GM23338 (cell line): ENCODE data around the gene HSD17B7. TPM values are rescaled to one million over a fixed set of nuclear protein-coding genes. Genes with fewer than 3 reads are reported as not detected.

Experiments
- ATAC-seq: fragments of 200-7000 bp; cut with Tn5 transposase; 3 replicates; pipeline ENCODE4 v1.9.1; 2020
- DNase-seq: peaks from one replicate; pipeline ENCODE4 v3.0.0-alpha.2; 2015; ENCODE audit warnings: low spot score
- H2AFZ ChIP-seq: fragments of 200-600 bp; sonication (generic); 2 replicates; pipeline ENCODE4 v1.8.0; 2016; ENCODE audit warnings: antibody characterized with exemption, mild to moderate bottlenecking, moderate library complexity
- H3F3A ChIP-seq: fragments of 200-600 bp; sonication (generic); replicated peaks from 2 replicates; pipeline ENCODE4 v1.8.0; 2017; ENCODE audit warnings: antibody characterized with exemption, mixed run types, low read depth
- H3K27ac ChIP-seq: fragments of 200-600 bp; sonication (generic); 2 replicates; pipeline ENCODE4 v1.6.1; 2016; ENCODE audit warnings: low read depth
- H3K27me3 ChIP-seq: fragments of 200-600 bp; sonication (generic); 2 replicates; pipeline ENCODE4 v1.8.0; 2016; ENCODE audit warnings: mild to moderate bottlenecking, mixed run types, moderate library complexity; ENCODE audit not compliant: insufficient read depth
- H3K36me3 ChIP-seq: fragments of 200-600 bp; sonication (generic); 2 replicates; pipeline ENCODE4 v1.8.0; 2016; ENCODE audit warnings: mild to moderate bottlenecking; ENCODE audit not compliant: insufficient read depth
- H3K4me1 ChIP-seq: fragments of 200-600 bp; sonication (generic); 2 replicates; pipeline ENCODE4 v1.8.0; 2016; ENCODE audit warnings: mild to moderate bottlenecking, moderate library complexity; ENCODE audit not compliant: insufficient read depth
- H3K4me2 ChIP-seq: fragments of 200-600 bp; sonication (generic); 2 replicates; pipeline ENCODE4 v1.7.1; 2017; ENCODE audit warnings: mixed run types
- H3K4me3 ChIP-seq: fragments of 200-600 bp; sonication (generic); 2 replicates; pipeline ENCODE4 v1.6.1; 2016; ENCODE audit warnings: mixed run types
- H3K79me2 ChIP-seq: fragments of 200-600 bp; sonication (generic); replicated peaks from 2 replicates; pipeline ENCODE4 v1.8.0; 2017; ENCODE audit warnings: mild to moderate bottlenecking; ENCODE audit not compliant: insufficient read depth
- H3K9me2 ChIP-seq: fragments of 200-600 bp; sonication (generic); 2 replicates; pipeline ENCODE4 v1.8.0; 2017; ENCODE audit not compliant: insufficient read depth
- H4K20me1 ChIP-seq: fragments of 200-600 bp; sonication (generic); replicated peaks from 2 replicates; pipeline ENCODE4 v1.8.0; 2017; ENCODE audit warnings: mild to moderate bottlenecking; ENCODE audit not compliant: insufficient read depth
- H3K27ac Mint-ChIP-seq: 2 replicates; pipeline ENCODE4 v1.8.0; 2020; ENCODE audit warnings: inconsistent platforms, mild to moderate bottlenecking, moderate library complexity, mixed read lengths
- H3K27me3 Mint-ChIP-seq: 3 replicates; pipeline ENCODE4 v1.8.0; 2022; ENCODE audit warnings: low read depth, mild to moderate bottlenecking, moderate library complexity, mixed read lengths, inconsistent platforms; ENCODE audit not compliant: insufficient read depth, poor library complexity
- H3K36me3 Mint-ChIP-seq: 3 replicates; pipeline ENCODE4 v1.8.0; 2021; ENCODE audit warnings: low read depth, mild to moderate bottlenecking, inconsistent platforms, moderate library complexity, mixed read lengths
- H3K4me1 Mint-ChIP-seq: 3 replicates; pipeline ENCODE4 v1.8.0; 2020; ENCODE audit warnings: mild to moderate bottlenecking, inconsistent platforms, mixed read lengths
- H3K4me3 Mint-ChIP-seq: 3 replicates; pipeline ENCODE4 v1.8.0; 2021; ENCODE audit warnings: moderate library complexity, mild to moderate bottlenecking, inconsistent platforms, mixed read lengths
- H3K9me3 Mint-ChIP-seq: 3 replicates; pipeline ENCODE4 v1.8.0; 2020; ENCODE audit warnings: moderate library complexity, mild to moderate bottlenecking, inconsistent platforms, mixed read lengths
- EZH2 ChIP-seq: fragments of 200-600 bp; sonication (generic); IDR thresholded peaks from one replicate; pipeline ENCODE4 v1.8.0; 2017; ENCODE audit warnings: antibody characterized with exemption, mild to moderate bottlenecking, low read depth; ENCODE audit not compliant: unreplicated experiment
- EZH2phosphoT487 ChIP-seq: fragments of 200-600 bp; sonication (generic); IDR thresholded peaks from one replicate; pipeline ENCODE4 v1.8.1; 2018; ENCODE audit warnings: antibody characterized with exemption; ENCODE audit not compliant: unreplicated experiment
- JUNB ChIP-seq: IDR thresholded peaks from one replicate; pipeline ENCODE4 v1.6.1; 2016; ENCODE audit warnings: antibody characterized with exemption; ENCODE audit not compliant: unreplicated experiment
- NANOG ChIP-seq: IDR thresholded peaks from 2 replicates; pipeline ENCODE4 v1.6.1; 2016; ENCODE audit warnings: antibody characterized with exemption, borderline replicate concordance
- POLR2AphosphoS5 ChIP-seq: IDR thresholded peaks from 2 replicates; pipeline ENCODE4 v1.6.1; 2016; ENCODE audit warnings: antibody characterized with exemption, low read depth
- STAT1 ChIP-seq: IDR thresholded peaks from one replicate; pipeline ENCODE4 v1.6.1; 2016; ENCODE audit warnings: antibody characterized with exemption; ENCODE audit not compliant: unreplicated experiment
- ZNF114 ChIP-seq: fragments of 250-450 bp; sonication (Bioruptor Pico); IDR thresholded peaks from 2 replicates; pipeline ENCODE4 v1.5.0; 2020; ENCODE audit warnings: mild to moderate bottlenecking, moderate library complexity
- ZNF331 ChIP-seq: fragments of 250-450 bp; sonication (Bioruptor Pico); IDR thresholded peaks from 2 replicates; pipeline ENCODE4 v1.5.0; 2020; ENCODE audit warnings: low read depth, mild to moderate bottlenecking, moderate library complexity
- polyA plus RNA-seq: library from polyadenylated mRNA; unstranded; fragments of >200 nt; fragmentation: Nextera tagmentation; extraction: Ambion mirVana; gene quantifications from 2 replicates; pipeline ENCODE4 v1.2.1, GENCODE V29; 2016
- total RNA-seq: library from RNA; depleted of rRNA; stranded (reverse); fragments of >200 nt; shearing (Covaris generic); gene quantifications from 2 replicates; pipeline ENCODE4 v1.2.3, GENCODE V29; 2014
- TF ChIP-seq, protein P1 (sequence below), 2 experiments: fragments of 200-600 bp in 1 of 2; sonication (generic) in 1 of 2; conservative IDR thresholded peaks; 2 replicates each; pipeline versions ENCODE4 v1.5.1 to v1.6.1; 2016 to 2017; ENCODE audit warnings: antibody characterized with exemption in 2 of 2, low read depth in 2 of 2, mild to moderate bottlenecking in 2 of 2, moderate library complexity in 1 of 2
- TF ChIP-seq, protein P2 (sequence below): IDR thresholded peaks from 2 replicates; pipeline ENCODE4 v1.6.1; 2016; ENCODE audit warnings: antibody characterized with exemption
- TF ChIP-seq, protein P3 (sequence below): IDR thresholded peaks from one replicate; pipeline ENCODE4 v1.6.1; 2018; ENCODE audit warnings: antibody characterized with exemption; ENCODE audit not compliant: unreplicated experiment

The HSD17B7 gene
- total and polyA plus RNA-seq, 2 experiments from 2014 or later, result 30.9 to 31.9 TPM

DNA sequence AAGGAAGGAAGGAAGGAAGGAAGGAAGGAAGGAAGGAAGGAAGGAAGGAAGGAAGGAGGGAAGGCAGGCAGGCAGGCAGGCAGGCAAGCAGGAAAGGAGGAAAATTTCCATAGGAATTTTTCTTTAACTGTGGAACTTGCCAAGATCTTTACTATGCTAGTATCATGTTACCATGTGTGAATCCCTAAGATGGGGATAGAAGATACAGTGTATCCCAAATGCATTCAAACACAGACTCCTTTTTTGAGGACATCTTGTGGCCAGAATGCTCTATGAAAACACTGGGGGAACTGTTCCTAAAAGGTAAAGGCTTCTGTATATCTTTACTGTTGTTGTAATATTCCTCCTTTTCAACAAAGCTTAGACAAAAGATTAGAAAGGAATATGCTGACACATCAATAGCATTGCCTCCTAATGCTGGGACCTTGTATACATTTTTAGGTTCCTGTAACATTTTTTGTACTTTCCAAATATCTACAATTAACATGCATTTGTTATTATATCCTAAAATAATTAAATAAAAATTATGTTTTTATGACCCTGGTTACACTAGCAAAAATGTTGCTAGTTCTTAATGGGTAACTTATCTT lies 49.8 kb downstream of the HSD17B7 start:
- Histone ChIP-seq H3K79me2 (no peaks in the 10 kb centered on the region), H3K27ac (no peak overlapping the region), H3K4me1 (no peaks in the 10 kb centered on the region; the same call in 1 of the 2 replicates), H3K9me2 (no peaks in the 10 kb centered on the region), H3K4me2 (no peak overlapping the region), H3F3A (no peaks in the 10 kb centered on the region), H2AFZ (no peak overlapping the region), H3K27me3 (no peaks in the 10 kb centered on the region), H3K4me3 (no peak overlapping the region), H4K20me1 (no peaks in the 10 kb centered on the region), H3K36me3 (peaks cover 11% of the 10 kb centered on the region; the same call in 1 of the 2 replicates)
- TF ChIP-seq, protein P1, sequence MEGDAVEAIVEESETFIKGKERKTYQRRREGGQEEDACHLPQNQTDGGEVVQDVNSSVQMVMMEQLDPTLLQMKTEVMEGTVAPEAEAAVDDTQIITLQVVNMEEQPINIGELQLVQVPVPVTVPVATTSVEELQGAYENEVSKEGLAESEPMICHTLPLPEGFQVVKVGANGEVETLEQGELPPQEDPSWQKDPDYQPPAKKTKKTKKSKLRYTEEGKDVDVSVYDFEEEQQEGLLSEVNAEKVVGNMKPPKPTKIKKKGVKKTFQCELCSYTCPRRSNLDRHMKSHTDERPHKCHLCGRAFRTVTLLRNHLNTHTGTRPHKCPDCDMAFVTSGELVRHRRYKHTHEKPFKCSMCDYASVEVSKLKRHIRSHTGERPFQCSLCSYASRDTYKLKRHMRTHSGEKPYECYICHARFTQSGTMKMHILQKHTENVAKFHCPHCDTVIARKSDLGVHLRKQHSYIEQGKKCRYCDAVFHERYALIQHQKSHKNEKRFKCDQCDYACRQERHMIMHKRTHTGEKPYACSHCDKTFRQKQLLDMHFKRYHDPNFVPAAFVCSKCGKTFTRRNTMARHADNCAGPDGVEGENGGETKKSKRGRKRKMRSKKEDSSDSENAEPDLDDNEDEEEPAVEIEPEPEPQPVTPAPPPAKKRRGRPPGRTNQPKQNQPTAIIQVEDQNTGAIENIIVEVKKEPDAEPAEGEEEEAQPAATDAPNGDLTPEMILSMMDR (conservative IDR thresholded peaks at IDR 0.05; ENCODE audit: low read depth in 2 of 2), result peak in 1 of 2 experiments; percentile 14; a peak in 1 of 4 replicates
- TF ChIP-seq, protein P2, sequence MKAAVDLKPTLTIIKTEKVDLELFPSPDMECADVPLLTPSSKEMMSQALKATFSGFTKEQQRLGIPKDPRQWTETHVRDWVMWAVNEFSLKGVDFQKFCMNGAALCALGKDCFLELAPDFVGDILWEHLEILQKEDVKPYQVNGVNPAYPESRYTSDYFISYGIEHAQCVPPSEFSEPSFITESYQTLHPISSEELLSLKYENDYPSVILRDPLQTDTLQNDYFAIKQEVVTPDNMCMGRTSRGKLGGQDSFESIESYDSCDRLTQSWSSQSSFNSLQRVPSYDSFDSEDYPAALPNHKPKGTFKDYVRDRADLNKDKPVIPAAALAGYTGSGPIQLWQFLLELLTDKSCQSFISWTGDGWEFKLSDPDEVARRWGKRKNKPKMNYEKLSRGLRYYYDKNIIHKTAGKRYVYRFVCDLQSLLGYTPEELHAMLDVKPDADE, result no peak
- DNase-seq (peak; percentile 46), ATAC-seq (no peak; the same call in 2 of the 3 replicates)
- peaks cover 4% of the 10 kb centered on the region; the same call in 2 of the 3 replicates for H3K4me1 Mint-ChIP-seq
- peaks cover 6% of the 10 kb centered on the region for H3K36me3 Mint-ChIP-seq
- H3K27me3 Mint-ChIP-seq, result peaks cover 5% of the 10 kb centered on the region
- H3K9me3 Mint-ChIP-seq, result peaks cover 14% of the 10 kb centered on the region; the same call in 2 of the 3 replicates
- no peak overlapping the region for H3K4me3 Mint-ChIP-seq
- H3K27ac Mint-ChIP-seq, result no peak overlapping the region

DNA sequence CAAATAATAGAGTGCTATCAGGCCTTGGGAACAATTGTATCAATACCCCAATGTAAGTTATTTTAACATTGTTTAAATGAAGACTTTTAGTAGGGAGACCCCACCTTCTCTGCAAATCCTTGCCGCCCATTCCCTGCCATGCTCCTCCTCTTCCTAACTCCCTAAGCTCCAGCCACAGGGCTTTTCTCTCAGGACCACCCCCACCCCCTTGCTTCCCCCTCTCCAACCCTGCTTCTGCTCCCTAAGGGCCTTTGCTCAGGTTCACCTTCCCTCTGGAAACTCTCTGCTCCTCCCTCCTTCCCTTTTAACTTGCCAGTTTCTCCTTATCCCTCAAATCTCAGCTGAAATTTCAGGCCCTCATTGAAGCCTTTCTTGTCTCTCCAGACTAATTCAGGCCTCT lies 53.7 kb downstream of the HSD17B7 start:
- H3K4me3 Mint-ChIP-seq, result no peak overlapping the region
- Histone ChIP-seq H4K20me1 (no peaks in the 10 kb centered on the region), H3K4me1 (no peaks in the 10 kb centered on the region; the same call in 1 of the 2 replicates), H3K27ac (no peak overlapping the region), H3K4me2 (no peak overlapping the region), H3K79me2 (no peaks in the 10 kb centered on the region), H3K9me2 (no peaks in the 10 kb centered on the region), H3F3A (no peaks in the 10 kb centered on the region), H3K27me3 (no peaks in the 10 kb centered on the region), H3K4me3 (no peak overlapping the region), H3K36me3 (no peaks in the 10 kb centered on the region), H2AFZ (peak overlapping the region; percentile 44)
- ATAC-seq, result peak; percentile 63
- no peaks in the 10 kb centered on the region for H3K36me3 Mint-ChIP-seq
- peak; percentile 19 for DNase-seq
- H3K27ac Mint-ChIP-seq, result no peak overlapping the region
- peaks cover 4% of the 10 kb centered on the region; the same call in 2 of the 3 replicates for H3K4me1 Mint-ChIP-seq
- peaks cover 4% of the 10 kb centered on the region; the same call in 1 of the 3 replicates for H3K9me3 Mint-ChIP-seq
- peaks cover 5% of the 10 kb centered on the region for H3K27me3 Mint-ChIP-seq
- TF ChIP-seq STAT1 (no peak), NANOG (no peak), ZNF331 (CRISPR knock-in tag) (no peak), JUNB (no peak), ZNF114 (CRISPR knock-in tag) (no peak), POLR2AphosphoS5 (no peak), EZH2phosphoT487 (no peak), EZH2 (no peak)
- TF ChIP-seq, protein P3, sequence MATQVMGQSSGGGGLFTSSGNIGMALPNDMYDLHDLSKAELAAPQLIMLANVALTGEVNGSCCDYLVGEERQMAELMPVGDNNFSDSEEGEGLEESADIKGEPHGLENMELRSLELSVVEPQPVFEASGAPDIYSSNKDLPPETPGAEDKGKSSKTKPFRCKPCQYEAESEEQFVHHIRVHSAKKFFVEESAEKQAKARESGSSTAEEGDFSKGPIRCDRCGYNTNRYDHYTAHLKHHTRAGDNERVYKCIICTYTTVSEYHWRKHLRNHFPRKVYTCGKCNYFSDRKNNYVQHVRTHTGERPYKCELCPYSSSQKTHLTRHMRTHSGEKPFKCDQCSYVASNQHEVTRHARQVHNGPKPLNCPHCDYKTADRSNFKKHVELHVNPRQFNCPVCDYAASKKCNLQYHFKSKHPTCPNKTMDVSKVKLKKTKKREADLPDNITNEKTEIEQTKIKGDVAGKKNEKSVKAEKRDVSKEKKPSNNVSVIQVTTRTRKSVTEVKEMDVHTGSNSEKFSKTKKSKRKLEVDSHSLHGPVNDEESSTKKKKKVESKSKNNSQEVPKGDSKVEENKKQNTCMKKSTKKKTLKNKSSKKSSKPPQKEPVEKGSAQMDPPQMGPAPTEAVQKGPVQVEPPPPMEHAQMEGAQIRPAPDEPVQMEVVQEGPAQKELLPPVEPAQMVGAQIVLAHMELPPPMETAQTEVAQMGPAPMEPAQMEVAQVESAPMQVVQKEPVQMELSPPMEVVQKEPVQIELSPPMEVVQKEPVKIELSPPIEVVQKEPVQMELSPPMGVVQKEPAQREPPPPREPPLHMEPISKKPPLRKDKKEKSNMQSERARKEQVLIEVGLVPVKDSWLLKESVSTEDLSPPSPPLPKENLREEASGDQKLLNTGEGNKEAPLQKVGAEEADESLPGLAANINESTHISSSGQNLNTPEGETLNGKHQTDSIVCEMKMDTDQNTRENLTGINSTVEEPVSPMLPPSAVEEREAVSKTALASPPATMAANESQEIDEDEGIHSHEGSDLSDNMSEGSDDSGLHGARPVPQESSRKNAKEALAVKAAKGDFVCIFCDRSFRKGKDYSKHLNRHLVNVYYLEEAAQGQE, result no peak
- TF ChIP-seq, protein P2, result no peak
- TF ChIP-seq, protein P1 (conservative IDR thresholded peaks at IDR 0.05; ENCODE audit: low read depth in 2 of 2), result no peak
